H9 (cell line): ENCODE measurements around the gene ZDHHC12. TPM values are rescaled to one million over a fixed set of nuclear protein-coding genes. Genes with fewer than 3 reads are reported as not detected.

Experiments used
- DNase-seq: peaks from one replicate; pipeline ENCODE4 v3.0.0-alpha.2; 2017
- H2AFZ ChIP-seq: one replicate; pipeline ENCODE4 v1.6.1; 2013; ENCODE audit warnings: mild to moderate bottlenecking, low read length, control low read depth, moderate library complexity
- H2AK5ac ChIP-seq: 2 replicates; pipeline ENCODE4 v1.6.1; 2013; ENCODE audit warnings: low read length, control low read depth, mixed read lengths; ENCODE audit not compliant: insufficient read length
- H2BK120ac ChIP-seq: one replicate; pipeline ENCODE4 v1.6.1; 2013; ENCODE audit warnings: low read depth, mild to moderate bottlenecking, low read length, control low read depth, inconsistent platforms; ENCODE audit not compliant: poor library complexity, severe bottlenecking
- H2BK12ac ChIP-seq: 2 replicates; pipeline ENCODE4 v1.6.1; 2013; ENCODE audit warnings: low read length, control low read depth, mixed read lengths, low read depth; ENCODE audit not compliant: insufficient read length
- H2BK15ac ChIP-seq: 2 replicates; pipeline ENCODE4 v1.6.1; 2013; ENCODE audit warnings: low read depth, low read length, control low read depth
- H2BK20ac ChIP-seq: one replicate; pipeline ENCODE4 v1.6.1; 2013; ENCODE audit warnings: low read depth, mild to moderate bottlenecking, low read length, control low read depth, inconsistent platforms; ENCODE audit not compliant: poor library complexity, severe bottlenecking
- H2BK5ac ChIP-seq: 2 replicates; pipeline ENCODE4 v1.6.1; 2013; ENCODE audit warnings: low read length, control low read depth, mixed read lengths; ENCODE audit not compliant: insufficient read length
- H3K14ac ChIP-seq: 2 replicates; pipeline ENCODE4 v1.6.1; 2013; ENCODE audit warnings: low read length, control low read depth; ENCODE audit not compliant: insufficient read depth
- H3K18ac ChIP-seq: 2 replicates; pipeline ENCODE4 v1.6.1; 2013; ENCODE audit warnings: low read depth, mild to moderate bottlenecking, mixed read lengths, low read length, control low read depth; ENCODE audit not compliant: insufficient read length
- H3K23ac ChIP-seq: 2 replicates; pipeline ENCODE4 v1.6.1; 2013; ENCODE audit warnings: low read length, control low read depth, mixed read lengths, low read depth; ENCODE audit not compliant: insufficient read length
- H3K23me2 ChIP-seq: 2 replicates; pipeline ENCODE4 v1.6.1; 2013; ENCODE audit warnings: low read depth, mild to moderate bottlenecking, mixed read lengths, low read length, control low read depth; ENCODE audit not compliant: insufficient read length, poor library complexity, severe bottlenecking
- H3K27ac ChIP-seq: 2 replicates; pipeline ENCODE4 v1.5.1; 2013; ENCODE audit warnings: low read length, control low read depth, mixed read lengths, low read depth; ENCODE audit not compliant: insufficient read length
- H3K27me3 ChIP-seq: 2 replicates; pipeline ENCODE4 v1.6.1; 2013; ENCODE audit warnings: low read length, control low read depth, inconsistent platforms; ENCODE audit not compliant: insufficient read depth
- H3K4ac ChIP-seq: 2 replicates; pipeline ENCODE4 v1.6.1; 2013; ENCODE audit warnings: low read depth, mild to moderate bottlenecking, control low read depth, inconsistent platforms, low read length, moderate library complexity
- H3K4me1 ChIP-seq: 2 replicates; pipeline ENCODE4 v1.6.1; 2013; ENCODE audit warnings: low read length, control low read depth, inconsistent platforms; ENCODE audit not compliant: insufficient read depth
- H3K4me2 ChIP-seq: 2 replicates; pipeline ENCODE4 v1.6.1; 2013; ENCODE audit warnings: low read length, control low read depth, mixed read lengths; ENCODE audit not compliant: insufficient read length, insufficient read depth
- H3K56ac ChIP-seq: 2 replicates; pipeline ENCODE4 v1.6.1; 2013; ENCODE audit warnings: low read depth, mild to moderate bottlenecking, mixed read lengths, low read length, control low read depth; ENCODE audit not compliant: insufficient read length
- H3K79me1 ChIP-seq: 2 replicates; pipeline ENCODE4 v1.6.1; 2013; ENCODE audit warnings: low read depth, mild to moderate bottlenecking, moderate library complexity, low read length, control low read depth, inconsistent platforms; ENCODE audit not compliant: insufficient read depth, poor library complexity, severe bottlenecking
- H3K79me2 ChIP-seq: 2 replicates; pipeline ENCODE4 v1.6.1; 2013; ENCODE audit warnings: low read length, control low read depth, inconsistent platforms; ENCODE audit not compliant: insufficient read depth
- H3K9ac ChIP-seq: 2 replicates; pipeline ENCODE4 v1.6.1; 2013; ENCODE audit warnings: low read length, control low read depth, mixed read lengths; ENCODE audit not compliant: insufficient read length; ENCODE audit errors: extremely low read depth
- H3K9me3 ChIP-seq: one replicate; pipeline ENCODE4 v1.6.1; 2013; ENCODE audit warnings: low read depth, low read length, inconsistent platforms; ENCODE audit not compliant: control insufficient read depth
- H3T11ph ChIP-seq: one replicate; pipeline ENCODE4 v1.6.1; 2013; ENCODE audit warnings: mild to moderate bottlenecking, low read length, control low read depth, inconsistent platforms
- H4K20me1 ChIP-seq: one replicate; pipeline ENCODE4 v1.6.1; 2013; ENCODE audit not compliant: control insufficient read depth, insufficient read length, insufficient read depth
- H4K5ac ChIP-seq: 2 replicates; pipeline ENCODE4 v1.6.1; 2013; ENCODE audit warnings: low read depth, mild to moderate bottlenecking, mixed read lengths, low read length, control low read depth; ENCODE audit not compliant: insufficient read length
- H4K8ac ChIP-seq: replicated peaks from 2 replicates; pipeline ENCODE4 v1.6.1; 2013; ENCODE audit warnings: low read length, control low read depth, mixed read lengths, low read depth; ENCODE audit not compliant: insufficient read length
- H4K91ac ChIP-seq: 2 replicates; pipeline ENCODE4 v1.6.1; 2013; ENCODE audit warnings: low read depth, mild to moderate bottlenecking, moderate library complexity, mixed read lengths, low read length, control low read depth; ENCODE audit not compliant: insufficient read length
- H3K27ac Mint-ChIP-seq, 3 experiments: 2 replicates in 2 of 3; 3 replicates in 1 of 3; pipeline ENCODE4 v1.8.0; 2020 to 2021; ENCODE audit warnings: mixed read lengths in 3 of 3, mild to moderate bottlenecking in 1 of 3, moderate library complexity in 1 of 3
- H3K27me3 Mint-ChIP-seq: 2 replicates; pipeline ENCODE4 v1.8.0; 2021; ENCODE audit warnings: low read depth, mild to moderate bottlenecking, moderate library complexity, mixed read lengths
- H3K36me3 Mint-ChIP-seq, 3 experiments: 2 replicates in 2 of 3; 3 replicates in 1 of 3; pipeline ENCODE4 v1.8.0; 2020 to 2021; ENCODE audit warnings: low read depth in 3 of 3, mixed read lengths in 3 of 3; ENCODE audit not compliant: insufficient read depth in 1 of 3
- H3K4me1 Mint-ChIP-seq, 2 experiments: 2 replicates each; pipeline ENCODE4 v1.8.0; 2020; ENCODE audit warnings: mixed read lengths in 2 of 2
- H3K4me3 Mint-ChIP-seq, 2 experiments: 2 replicates in 1 of 2; 3 replicates in 1 of 2; pipeline ENCODE4 v1.8.0; 2020 to 2021; ENCODE audit warnings: mild to moderate bottlenecking in 2 of 2, mixed read lengths in 2 of 2, moderate library complexity in 1 of 2
- H3K9me3 Mint-ChIP-seq, 2 experiments: 2 replicates in 1 of 2; 3 replicates in 1 of 2; pipeline ENCODE4 v1.8.0; 2020; ENCODE audit warnings: mild to moderate bottlenecking in 2 of 2, mixed read lengths in 2 of 2, moderate library complexity in 1 of 2
- CTCF ChIP-seq: fragments of 200-600 bp; sonication (generic); conservative IDR thresholded peaks from 3 replicates; pipeline ENCODE4 v1.8.0; 2021; ENCODE audit warnings: antibody characterized with exemption, mild to moderate bottlenecking
- WGBS: extraction: QIAGEN DNeasy Blood & Tissue Kit; methylation state at CpG from one replicate; pipeline ENCODE4 v1.1.7; 2013; ENCODE audit warnings: missing lambda C conversion rate, low lambda C conversion rate, mixed read lengths; ENCODE audit not compliant: insufficient read length; ENCODE audit errors: extremely low coverage; 5-methylcytosine and 5-hydroxymethylcytosine counted together
- total RNA-seq: library from RNA; stranded (reverse); gene quantifications from 2 replicates; pipeline ENCODE4 v1.2.1, GENCODE V29; 2021

The ZDHHC12 gene
- total RNA-seq, 1 experiment from 2014 or later: 42.8 TPM

GRCh38 chr9:128702445-128702948 is 21.4 kb downstream of the ZDHHC12 start, which contains the start of gene PKN3:
TSS of gene PKN3 (plus strand) at chr9:128702503. CDS start at chr9:128702916, 413 bp downstream.
- Histone ChIP-seq H3K23me2 (peaks cover 7% of the 10 kb centered on the region), H2AFZ (no peak within 1 kb of the TSS), H3K79me2 (no peaks in the 10 kb centered on the region), H3K56ac (no peak within 1 kb of the TSS), H2BK15ac (no peak within 1 kb of the TSS), H3K18ac (peak within 1 kb of the TSS; percentile 33), H4K20me1 (no peaks in the 10 kb centered on the region), H2BK20ac (no peak within 1 kb of the TSS), H3K4me1 (no peaks in the 10 kb centered on the region), H3K27ac (no peak within 1 kb of the TSS), H2AK5ac (no peak within 1 kb of the TSS), H2BK5ac (no peak within 1 kb of the TSS), H2BK12ac (no peak within 1 kb of the TSS), H3K79me1 (no peaks in the 10 kb centered on the region), H4K91ac (no peak within 1 kb of the TSS), H3K4ac (no peak within 1 kb of the TSS), H3K27me3 (no peaks in the 10 kb centered on the region), H3K23ac (no peak within 1 kb of the TSS), H3K14ac (no peak within 1 kb of the TSS), H3T11ph (no peak within 1 kb of the TSS), H3K9ac (peak within 1 kb of the TSS; percentile 20), H4K8ac (no peak within 1 kb of the TSS), H3K9me3 (no peaks in the 10 kb centered on the region), H3K4me2 (peak within 1 kb of the TSS; percentile 54), H2BK120ac (no peak within 1 kb of the TSS), H4K5ac (no peak within 1 kb of the TSS)
- Mint-ChIP-seq H3K4me1 (peaks cover 2 to 7% of the 10 kb centered on the region in 2 experiments; a peak in 3 of 4 replicates), H3K27ac (peak within 1 kb of the TSS; percentile 40 to 90 (median 45); a peak in 6 of 7 replicates), H3K4me3 (peak within 1 kb of the TSS; percentile 85 to 88), H3K27me3 (peaks cover 2% of the 10 kb centered on the region; the same call in 1 of the 2 replicates), H3K9me3 (0 out of 5 replicates have a peak, but pooled peaks cover 2% of the 10 kb centered on the region in 2 experiments), H3K36me3 (peaks cover 0 to 3% (median 0%) of the 10 kb centered on the region in 3 experiments; a peak in 3 of 7 replicates)
- no CpG with 5 or more reads among the region's 65 CpGs for WGBS
- TF ChIP-seq CTCF: peak; percentile 98
- peak; percentile 95 for DNase-seq
